H9 (cell line): ENCODE data around the gene RXFP1. TPM values are rescaled to one million over a fixed set of nuclear protein-coding genes. Genes with fewer than 3 reads are reported as not detected.

Experiments used
- DNase-seq: peaks from one replicate; pipeline ENCODE4 v3.0.0-alpha.2; 2017
- H2AFZ ChIP-seq: one replicate; pipeline ENCODE4 v1.6.1; 2013; ENCODE audit warnings: mild to moderate bottlenecking, low read length, control low read depth, moderate library complexity
- H2AK5ac ChIP-seq: 2 replicates; pipeline ENCODE4 v1.6.1; 2013; ENCODE audit warnings: low read length, control low read depth, mixed read lengths; ENCODE audit not compliant: insufficient read length
- H2BK120ac ChIP-seq: one replicate; pipeline ENCODE4 v1.6.1; 2013; ENCODE audit warnings: low read depth, mild to moderate bottlenecking, low read length, control low read depth, inconsistent platforms; ENCODE audit not compliant: poor library complexity, severe bottlenecking
- H2BK12ac ChIP-seq: 2 replicates; pipeline ENCODE4 v1.6.1; 2013; ENCODE audit warnings: low read length, control low read depth, mixed read lengths, low read depth; ENCODE audit not compliant: insufficient read length
- H2BK15ac ChIP-seq: 2 replicates; pipeline ENCODE4 v1.6.1; 2013; ENCODE audit warnings: low read depth, low read length, control low read depth
- H2BK20ac ChIP-seq: one replicate; pipeline ENCODE4 v1.6.1; 2013; ENCODE audit warnings: low read depth, mild to moderate bottlenecking, low read length, control low read depth, inconsistent platforms; ENCODE audit not compliant: poor library complexity, severe bottlenecking
- H2BK5ac ChIP-seq: 2 replicates; pipeline ENCODE4 v1.6.1; 2013; ENCODE audit warnings: low read length, control low read depth, mixed read lengths; ENCODE audit not compliant: insufficient read length
- H3K14ac ChIP-seq: 2 replicates; pipeline ENCODE4 v1.6.1; 2013; ENCODE audit warnings: low read length, control low read depth; ENCODE audit not compliant: insufficient read depth
- H3K18ac ChIP-seq: 2 replicates; pipeline ENCODE4 v1.6.1; 2013; ENCODE audit warnings: low read depth, mild to moderate bottlenecking, mixed read lengths, low read length, control low read depth; ENCODE audit not compliant: insufficient read length
- H3K23ac ChIP-seq: 2 replicates; pipeline ENCODE4 v1.6.1; 2013; ENCODE audit warnings: low read length, control low read depth, mixed read lengths, low read depth; ENCODE audit not compliant: insufficient read length
- H3K23me2 ChIP-seq: 2 replicates; pipeline ENCODE4 v1.6.1; 2013; ENCODE audit warnings: low read depth, mild to moderate bottlenecking, mixed read lengths, low read length, control low read depth; ENCODE audit not compliant: insufficient read length, poor library complexity, severe bottlenecking
- H3K27ac ChIP-seq: 2 replicates; pipeline ENCODE4 v1.5.1; 2013; ENCODE audit warnings: low read length, control low read depth, mixed read lengths, low read depth; ENCODE audit not compliant: insufficient read length
- H3K27me3 ChIP-seq: 2 replicates; pipeline ENCODE4 v1.6.1; 2013; ENCODE audit warnings: low read length, control low read depth, inconsistent platforms; ENCODE audit not compliant: insufficient read depth
- H3K4ac ChIP-seq: 2 replicates; pipeline ENCODE4 v1.6.1; 2013; ENCODE audit warnings: low read depth, mild to moderate bottlenecking, control low read depth, inconsistent platforms, low read length, moderate library complexity
- H3K4me1 ChIP-seq: 2 replicates; pipeline ENCODE4 v1.6.1; 2013; ENCODE audit warnings: low read length, control low read depth, inconsistent platforms; ENCODE audit not compliant: insufficient read depth
- H3K4me2 ChIP-seq: 2 replicates; pipeline ENCODE4 v1.6.1; 2013; ENCODE audit warnings: low read length, control low read depth, mixed read lengths; ENCODE audit not compliant: insufficient read length, insufficient read depth
- H3K56ac ChIP-seq: 2 replicates; pipeline ENCODE4 v1.6.1; 2013; ENCODE audit warnings: low read depth, mild to moderate bottlenecking, mixed read lengths, low read length, control low read depth; ENCODE audit not compliant: insufficient read length
- H3K79me1 ChIP-seq: 2 replicates; pipeline ENCODE4 v1.6.1; 2013; ENCODE audit warnings: low read depth, mild to moderate bottlenecking, moderate library complexity, low read length, control low read depth, inconsistent platforms; ENCODE audit not compliant: insufficient read depth, poor library complexity, severe bottlenecking
- H3K79me2 ChIP-seq: 2 replicates; pipeline ENCODE4 v1.6.1; 2013; ENCODE audit warnings: low read length, control low read depth, inconsistent platforms; ENCODE audit not compliant: insufficient read depth
- H3K9ac ChIP-seq: 2 replicates; pipeline ENCODE4 v1.6.1; 2013; ENCODE audit warnings: low read length, control low read depth, mixed read lengths; ENCODE audit not compliant: insufficient read length; ENCODE audit errors: extremely low read depth
- H3K9me3 ChIP-seq: one replicate; pipeline ENCODE4 v1.6.1; 2013; ENCODE audit warnings: low read depth, low read length, inconsistent platforms; ENCODE audit not compliant: control insufficient read depth
- H3T11ph ChIP-seq: one replicate; pipeline ENCODE4 v1.6.1; 2013; ENCODE audit warnings: mild to moderate bottlenecking, low read length, control low read depth, inconsistent platforms
- H4K20me1 ChIP-seq: one replicate; pipeline ENCODE4 v1.6.1; 2013; ENCODE audit not compliant: control insufficient read depth, insufficient read length, insufficient read depth
- H4K5ac ChIP-seq: 2 replicates; pipeline ENCODE4 v1.6.1; 2013; ENCODE audit warnings: low read depth, mild to moderate bottlenecking, mixed read lengths, low read length, control low read depth; ENCODE audit not compliant: insufficient read length
- H4K8ac ChIP-seq: replicated peaks from 2 replicates; pipeline ENCODE4 v1.6.1; 2013; ENCODE audit warnings: low read length, control low read depth, mixed read lengths, low read depth; ENCODE audit not compliant: insufficient read length
- H4K91ac ChIP-seq: 2 replicates; pipeline ENCODE4 v1.6.1; 2013; ENCODE audit warnings: low read depth, mild to moderate bottlenecking, moderate library complexity, mixed read lengths, low read length, control low read depth; ENCODE audit not compliant: insufficient read length
- H3K27ac Mint-ChIP-seq, 3 experiments: 2 replicates in 2 of 3; 3 replicates in 1 of 3; pipeline ENCODE4 v1.8.0; 2020 to 2021; ENCODE audit warnings: mixed read lengths in 3 of 3, mild to moderate bottlenecking in 1 of 3, moderate library complexity in 1 of 3
- H3K27me3 Mint-ChIP-seq: 2 replicates; pipeline ENCODE4 v1.8.0; 2021; ENCODE audit warnings: low read depth, mild to moderate bottlenecking, moderate library complexity, mixed read lengths
- H3K36me3 Mint-ChIP-seq, 3 experiments: 2 replicates in 2 of 3; 3 replicates in 1 of 3; pipeline ENCODE4 v1.8.0; 2020 to 2021; ENCODE audit warnings: low read depth in 3 of 3, mixed read lengths in 3 of 3; ENCODE audit not compliant: insufficient read depth in 1 of 3
- H3K4me1 Mint-ChIP-seq, 2 experiments: 2 replicates each; pipeline ENCODE4 v1.8.0; 2020; ENCODE audit warnings: mixed read lengths in 2 of 2
- H3K4me3 Mint-ChIP-seq, 2 experiments: 2 replicates in 1 of 2; 3 replicates in 1 of 2; pipeline ENCODE4 v1.8.0; 2020 to 2021; ENCODE audit warnings: mild to moderate bottlenecking in 2 of 2, mixed read lengths in 2 of 2, moderate library complexity in 1 of 2
- H3K9me3 Mint-ChIP-seq, 2 experiments: 2 replicates in 1 of 2; 3 replicates in 1 of 2; pipeline ENCODE4 v1.8.0; 2020; ENCODE audit warnings: mild to moderate bottlenecking in 2 of 2, mixed read lengths in 2 of 2, moderate library complexity in 1 of 2
- WGBS: extraction: QIAGEN DNeasy Blood & Tissue Kit; methylation state at CpG from one replicate; pipeline ENCODE4 v1.1.7; 2013; ENCODE audit warnings: missing lambda C conversion rate, low lambda C conversion rate, mixed read lengths; ENCODE audit not compliant: insufficient read length; ENCODE audit errors: extremely low coverage; 5-methylcytosine and 5-hydroxymethylcytosine counted together
- total RNA-seq: library from RNA; stranded (reverse); gene quantifications from 2 replicates; pipeline ENCODE4 v1.2.1, GENCODE V29; 2021
- TF ChIP-seq, protein P1 (sequence below): fragments of 200-600 bp; sonication (generic); conservative IDR thresholded peaks from 3 replicates; pipeline ENCODE4 v1.8.0; 2021; ENCODE audit warnings: antibody characterized with exemption, mild to moderate bottlenecking

RXFP1 gene
- total RNA-seq, 1 experiment from 2014 or later = 0.17 TPM

- no peak overlapping the region for H3K23ac ChIP-seq
- no peak overlapping the region for H4K8ac ChIP-seq
- H4K5ac ChIP-seq = no peak overlapping the region
- peaks cover 4% of the 10 kb centered on the region; the same call in 1 of the 2 replicates for H3K4me1 ChIP-seq
- TF ChIP-seq, protein P1, sequence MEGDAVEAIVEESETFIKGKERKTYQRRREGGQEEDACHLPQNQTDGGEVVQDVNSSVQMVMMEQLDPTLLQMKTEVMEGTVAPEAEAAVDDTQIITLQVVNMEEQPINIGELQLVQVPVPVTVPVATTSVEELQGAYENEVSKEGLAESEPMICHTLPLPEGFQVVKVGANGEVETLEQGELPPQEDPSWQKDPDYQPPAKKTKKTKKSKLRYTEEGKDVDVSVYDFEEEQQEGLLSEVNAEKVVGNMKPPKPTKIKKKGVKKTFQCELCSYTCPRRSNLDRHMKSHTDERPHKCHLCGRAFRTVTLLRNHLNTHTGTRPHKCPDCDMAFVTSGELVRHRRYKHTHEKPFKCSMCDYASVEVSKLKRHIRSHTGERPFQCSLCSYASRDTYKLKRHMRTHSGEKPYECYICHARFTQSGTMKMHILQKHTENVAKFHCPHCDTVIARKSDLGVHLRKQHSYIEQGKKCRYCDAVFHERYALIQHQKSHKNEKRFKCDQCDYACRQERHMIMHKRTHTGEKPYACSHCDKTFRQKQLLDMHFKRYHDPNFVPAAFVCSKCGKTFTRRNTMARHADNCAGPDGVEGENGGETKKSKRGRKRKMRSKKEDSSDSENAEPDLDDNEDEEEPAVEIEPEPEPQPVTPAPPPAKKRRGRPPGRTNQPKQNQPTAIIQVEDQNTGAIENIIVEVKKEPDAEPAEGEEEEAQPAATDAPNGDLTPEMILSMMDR = no peak
- no peak overlapping the region for H3K4ac ChIP-seq
- H3K9ac ChIP-seq = no peak overlapping the region
- Mint-ChIP-seq H3K9me3 (no peaks in the 10 kb centered on the region), H3K4me3 (no peak overlapping the region), H3K4me1 (peaks cover 21 to 29% of the 10 kb centered on the region in 2 experiments), H3K27ac (no peak overlapping the region), H3K36me3 (no peaks in the 10 kb centered on the region), H3K27me3 (no peaks in the 10 kb centered on the region)
- H2AK5ac ChIP-seq = no peak overlapping the region
- no peak overlapping the region for H3K4me2 ChIP-seq
- no peak overlapping the region for H3K56ac ChIP-seq
- H3K23me2 ChIP-seq = no peaks in the 10 kb centered on the region
- H2BK120ac ChIP-seq = no peak overlapping the region
- no CpG with 5 or more reads among the region's 2 CpGs for WGBS
- no peak overlapping the region for H3T11ph ChIP-seq
- no peak overlapping the region for H2AFZ ChIP-seq
- no peak overlapping the region for H2BK5ac ChIP-seq
- no peak overlapping the region for H3K14ac ChIP-seq
- DNase-seq = no peak
- no peak overlapping the region for H2BK20ac ChIP-seq
- H3K27ac ChIP-seq = no peak overlapping the region
- H3K18ac ChIP-seq = no peak overlapping the region
- no peaks in the 10 kb centered on the region for H3K27me3 ChIP-seq
- no peaks in the 10 kb centered on the region for H4K20me1 ChIP-seq
- no peaks in the 10 kb centered on the region for H3K9me3 ChIP-seq
- H4K91ac ChIP-seq = no peak overlapping the region
- H2BK12ac ChIP-seq = no peak overlapping the region
- no peaks in the 10 kb centered on the region for H3K79me2 ChIP-seq
- no peaks in the 10 kb centered on the region for H3K79me1 ChIP-seq
- no peak overlapping the region for H2BK15ac ChIP-seq
Observed at GRCh38 chr4:158530381-158530780, 8.7 kb downstream of the RXFP1 start.
